Hematopoietic multipotent progenitor cell treated with erythropoietin and hydrocortisone succinate and interleukin-3 and kit ligand, for 4 days (in vitro differentiated cells): ENCODE results near the gene AZU1.
"Not testable (repeated sequence)": the region's sequence is repeated elsewhere in the genome, so short reads cannot be mapped to it uniquely, and the experiment has no call there.

Experiments used
- DNase-seq: peaks from one replicate; pipeline ENCODE4 v3.0.0-alpha.2; 2015

AZU1 gene

DNA sequence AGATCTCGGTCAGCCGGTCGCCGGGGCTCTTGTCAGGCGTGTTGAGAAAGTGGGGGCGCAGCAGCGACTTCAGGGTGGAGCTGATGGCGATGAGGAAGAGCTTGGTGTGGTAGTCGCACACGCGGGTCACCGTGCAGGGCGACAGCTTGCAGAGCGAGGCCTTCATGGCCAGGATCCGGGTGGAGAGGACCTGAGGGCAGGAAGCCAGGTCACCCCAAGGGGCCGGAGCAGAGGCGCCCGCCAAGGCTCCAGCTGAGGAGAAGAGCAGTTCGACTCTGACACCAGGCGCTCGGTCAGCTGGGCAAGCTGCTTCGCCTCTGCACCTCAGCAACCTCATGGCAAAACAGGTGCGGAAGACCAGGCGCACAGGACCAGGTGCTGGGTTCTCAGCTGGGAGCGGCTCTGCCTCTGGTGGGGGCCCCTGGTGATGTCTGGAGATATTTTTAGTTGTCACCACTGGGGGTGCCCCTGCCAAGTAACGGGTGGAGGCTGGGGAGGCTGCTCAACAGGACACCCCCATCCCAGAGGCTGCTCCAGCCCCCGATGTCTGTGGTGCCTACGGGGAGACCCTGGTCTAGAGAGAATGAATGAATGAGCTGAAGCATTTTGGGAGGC is 47.7 kb downstream of the AZU1 start:
- DNase-seq, result no peak

DNA sequence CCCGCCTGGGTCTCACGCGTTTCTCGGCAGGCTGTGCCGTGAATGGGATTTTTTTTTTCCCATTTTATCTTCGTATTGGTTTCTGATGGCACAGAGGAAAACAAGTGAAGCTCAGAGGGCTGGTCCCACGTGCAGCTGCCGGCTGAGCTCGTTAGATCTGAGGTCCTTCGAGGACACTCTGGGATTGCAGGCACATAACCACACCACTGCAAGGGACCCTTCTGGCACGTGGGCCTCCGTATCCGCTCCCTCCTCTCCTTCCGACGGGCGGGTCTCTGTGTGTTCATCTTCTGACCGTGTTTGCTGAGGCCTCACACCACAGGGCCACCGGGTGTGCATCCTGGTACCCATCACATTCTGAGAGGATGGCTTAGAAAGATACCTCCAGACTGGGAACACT is 48.5 kb downstream of the AZU1 start:
- no peak for DNase-seq

DNA sequence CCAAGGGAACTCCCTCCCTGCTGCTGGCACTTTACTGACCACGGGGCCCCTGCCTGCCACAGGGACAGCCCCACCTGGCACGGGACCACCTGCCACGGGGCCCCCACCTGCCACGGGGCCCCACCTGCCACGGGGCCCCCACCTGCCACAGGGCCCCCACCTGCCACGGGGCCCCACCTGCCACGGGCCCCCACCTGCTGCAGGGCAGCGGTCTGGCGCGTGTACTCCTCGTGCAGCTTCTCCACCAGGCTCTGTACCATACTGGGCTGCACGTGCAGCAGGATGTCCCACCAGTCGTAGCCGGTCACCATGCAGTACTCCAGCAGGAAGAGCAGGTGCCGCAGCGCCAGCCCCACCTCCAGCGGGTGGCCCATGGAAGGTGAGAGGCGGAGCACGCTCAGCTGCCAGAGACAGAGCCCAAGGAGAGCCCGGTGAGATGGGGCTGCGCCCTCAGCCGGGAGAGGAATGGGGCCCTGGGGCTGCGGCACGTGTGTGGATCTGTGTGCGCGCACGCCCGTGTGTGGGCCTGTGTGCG is 49.2 kb downstream of the AZU1 start:
- no peak for DNase-seq

DNA sequence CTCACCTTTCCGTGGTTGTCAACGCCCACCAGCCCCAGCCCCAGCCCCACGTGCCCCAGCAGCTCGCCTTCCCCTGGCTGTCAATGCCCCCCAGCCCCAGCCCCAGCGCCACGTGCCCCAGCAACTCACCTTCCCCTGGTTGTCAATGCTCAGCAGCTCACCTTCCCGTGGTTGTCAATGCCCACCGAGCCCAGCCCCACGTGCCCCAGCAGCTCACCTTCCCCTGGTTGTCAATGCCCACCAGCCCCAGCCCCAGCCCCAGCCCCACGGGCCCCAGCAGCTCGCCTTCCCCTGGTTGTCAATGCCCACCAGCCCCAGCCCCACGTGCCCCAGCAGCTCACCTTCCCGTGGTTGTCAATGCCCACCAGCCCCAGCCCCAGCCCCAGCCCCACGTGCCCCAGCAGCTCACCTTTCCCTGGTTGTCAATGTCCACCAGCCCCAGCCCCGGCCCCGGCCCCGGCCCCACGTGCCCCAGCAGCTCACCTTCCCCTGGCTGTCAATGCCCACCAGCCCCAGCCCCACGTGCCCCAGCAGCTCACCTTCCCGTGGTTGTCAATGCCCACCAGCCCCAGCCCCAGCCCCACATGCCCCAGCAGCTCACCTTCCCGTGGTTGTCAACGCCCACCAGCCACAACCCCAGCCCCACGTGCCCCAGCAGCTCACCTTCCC is 50.5 kb downstream of the AZU1 start:
- not testable (repeated sequence) for DNase-seq

DNA sequence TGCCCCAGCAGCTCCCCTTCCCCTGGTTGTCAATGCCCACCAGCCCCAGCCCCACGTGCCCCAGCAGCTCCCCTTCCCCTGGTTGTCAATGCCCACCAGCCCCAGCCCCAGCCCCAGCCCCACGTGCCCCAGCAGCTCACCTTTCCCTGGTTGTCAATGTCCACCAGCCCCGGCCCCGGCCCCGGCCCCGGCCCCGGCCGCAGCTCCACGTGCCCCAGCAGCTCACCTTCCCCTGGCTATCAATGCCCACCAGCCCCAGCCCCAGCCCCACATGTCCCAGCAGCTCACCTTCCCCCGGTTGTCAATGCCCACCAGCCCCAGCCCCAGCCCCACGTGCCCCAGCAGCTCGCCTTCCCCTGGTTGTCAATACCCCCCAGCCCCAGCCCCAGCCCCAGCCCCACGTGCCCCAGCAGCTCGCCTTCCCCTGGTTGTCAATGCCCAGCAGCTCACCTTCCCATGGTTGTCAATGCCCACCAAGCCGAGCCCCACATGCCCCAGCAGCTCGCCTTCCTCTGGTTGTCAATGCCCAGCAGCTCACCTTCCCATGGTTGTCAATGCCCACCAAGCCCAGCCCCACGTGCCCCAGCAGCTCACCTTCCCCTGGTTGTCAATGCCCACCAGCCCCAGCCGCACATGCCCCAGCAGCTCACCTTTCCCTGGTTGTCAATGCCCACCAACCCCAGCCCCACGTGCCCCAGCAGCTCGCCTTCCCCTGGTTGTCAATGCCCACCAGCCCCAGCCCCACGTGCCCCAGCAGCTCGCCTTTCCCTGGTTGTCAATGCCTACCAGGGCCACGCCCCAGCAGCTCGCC is 51.3 kb downstream of the AZU1 start:
- DNase-seq, result not testable (repeated sequence)

DNA sequence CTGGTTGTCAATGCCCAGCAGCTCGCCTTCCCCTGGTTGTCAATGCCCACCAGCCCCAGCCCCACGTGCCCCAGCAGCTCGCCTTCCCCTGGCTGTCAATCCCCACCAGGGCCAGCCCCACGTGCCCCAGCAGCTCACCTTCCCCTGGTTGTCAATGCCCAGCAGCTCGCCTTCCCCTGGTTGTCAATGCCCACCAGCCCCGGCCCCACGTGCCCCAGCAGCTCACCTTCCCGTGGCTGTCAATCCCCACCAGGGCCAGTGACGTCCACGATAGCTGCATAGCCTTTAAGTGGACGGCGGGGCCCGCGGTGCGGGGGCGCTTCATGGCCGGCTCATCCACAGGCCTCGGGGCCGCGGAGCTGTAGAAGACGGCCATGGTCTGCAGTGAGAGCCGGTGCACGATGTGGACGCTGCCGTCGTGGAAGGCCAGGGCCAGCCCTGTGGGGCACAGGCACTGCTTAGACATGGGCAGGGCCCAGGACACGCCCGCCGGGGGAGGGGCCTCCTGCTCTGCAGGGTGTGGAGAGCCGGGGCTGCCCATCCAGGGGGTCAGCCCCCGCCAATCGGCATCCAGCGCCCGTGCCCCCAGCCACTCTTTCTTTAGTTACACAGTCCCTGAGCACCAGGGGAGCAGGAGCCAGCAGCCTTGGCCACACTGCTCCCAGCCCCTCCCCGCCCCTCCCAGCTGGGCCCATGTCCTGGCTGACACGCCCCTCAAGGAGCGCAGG is 52.2 kb downstream of the AZU1 start:
- DNase-seq, result no peak
